H1 (cell line): ENCODE data around the gene CCDC28B. TPM values are rescaled to one million over a fixed set of nuclear protein-coding genes. Genes with fewer than 3 reads are reported as not detected.

Source experiments
- CHD2 ChIP-seq: IDR thresholded peaks from 2 replicates; pipeline ENCODE4 v1.6.1; 2012; ENCODE audit warnings: low read length, improper control_type of control experiment
- CHD7 ChIP-seq: fragments of 300-600 bp; sonication (generic); IDR thresholded peaks from 2 replicates; pipeline ENCODE4 v1.7.1; 2012; ENCODE audit warnings: low read length, moderate library complexity, mild to moderate bottlenecking, inconsistent platforms; ENCODE audit not compliant: insufficient replicate concordance
- EP300 ChIP-seq, 2 experiments: IDR thresholded peaks; 1 replicate in 1 of 2; 2 replicates in 1 of 2; pipeline ENCODE4 v1.6.1; 2011 to 2012; ENCODE audit warnings: low read depth in 2 of 2, low read length in 2 of 2, mild to moderate bottlenecking in 2 of 2, borderline replicate concordance in 1 of 2, inconsistent platforms in 1 of 2, moderate library complexity in 1 of 2
- NANOG ChIP-seq: IDR thresholded peaks from 2 replicates; pipeline ENCODE4 v1.6.1; 2011; ENCODE audit warnings: low read length, low read depth, mild to moderate bottlenecking, inconsistent platforms; ENCODE audit not compliant: insufficient read depth, poor library complexity, severe bottlenecking
- RAD21 ChIP-seq, 2 experiments: IDR thresholded peaks in 1 of 2; conservative IDR thresholded peaks in 1 of 2; 2 replicates each; pipeline ENCODE4 v1.6.1; 2011; ENCODE audit warnings: low read depth in 2 of 2, low read length in 2 of 2, improper control_type of control experiment in 1 of 2, inconsistent platforms in 1 of 2, mild to moderate bottlenecking in 1 of 2, moderate library complexity in 1 of 2
- RFX5 ChIP-seq: IDR thresholded peaks from 2 replicates; pipeline ENCODE4 v1.6.1; 2011; ENCODE audit warnings: low read depth, low read length, improper control_type of control experiment, borderline replicate concordance
- TAF1 ChIP-seq: IDR thresholded peaks from 2 replicates; pipeline ENCODE4 v1.6.1; 2011; ENCODE audit warnings: mild to moderate bottlenecking, low read depth, low read length
- polyA plus RNA-seq, 7 experiments: library from polyadenylated mRNA; depleted of rRNA in 3 of 7; stranded (reverse) in 5 of 7; unstranded in 2 of 7; fragments of >200 nt in 5 of 7; fragments of 200-250 nt in 2 of 7; gene quantifications; 1 replicate in 5 of 7; 2 replicates in 1 of 7; 4 replicates in 1 of 7; pipeline versions ENCODE4 v1.2.1 to v1.2.3, GENCODE V29; 2011 to 2013; ENCODE audit warnings: missing spikeins in 2 of 7, mixed read lengths in 2 of 7
- total RNA-seq: library from RNA; stranded (reverse); fragmentation: NEBNext Ultra II Directional; extraction: Animal tissue kit (Norgen Biotek cat#: 25700); gene quantifications from 2 replicates; pipeline ENCODE4 v1.2.1, GENCODE V29; 2021
- TF ChIP-seq, protein P1 (sequence below): IDR thresholded peaks from 2 replicates; pipeline ENCODE4 v1.6.1; 2012; ENCODE audit warnings: inconsistent platforms

The CCDC28B gene
- total and polyA plus RNA-seq, 2 of the 8 experiments (the other 6 are each of a cell fraction or from before 2014, with no cell fraction given), result 16.7 to 17.1 TPM

- TF ChIP-seq TAF1 (no peak), CHD7 (no peak), CHD2 (no peak), RAD21 (IDR thresholded peaks at IDR 0.05 in 1 of 2, conservative IDR thresholded peaks at IDR 0.05 in 1 of 2; ENCODE audit: low read depth in 2 of 2, low read length in 2 of 2) (no peak), NANOG (no peak), RFX5 (no peak), EP300 (IDR thresholded peaks at IDR 0.05; ENCODE audit: borderline replicate concordance in 1 of 2, low read depth in 2 of 2, low read length in 2 of 2) (no peak)
- TF ChIP-seq, protein P1, sequence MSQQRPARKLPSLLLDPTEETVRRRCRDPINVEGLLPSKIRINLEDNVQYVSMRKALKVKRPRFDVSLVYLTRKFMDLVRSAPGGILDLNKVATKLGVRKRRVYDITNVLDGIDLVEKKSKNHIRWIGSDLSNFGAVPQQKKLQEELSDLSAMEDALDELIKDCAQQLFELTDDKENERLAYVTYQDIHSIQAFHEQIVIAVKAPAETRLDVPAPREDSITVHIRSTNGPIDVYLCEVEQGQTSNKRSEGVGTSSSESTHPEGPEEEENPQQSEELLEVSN, result peak; percentile 93
Measured at GRCh38 chr1:32200226-32201010, at the start of gene CCDC28B (continued).
